ENCODE data around the gene EVX2.

The EVX2 gene

GRCh38 chr2:176076796-176077195 lies 7.0 kb downstream of the EVX2 start:
- TF ChIP-seq ZNF384 (IDR thresholded peaks at IDR 0.05), result no peak
- TF ChIP-seq CTBP1 (IDR thresholded peaks at IDR 0.05; ENCODE audit: borderline replicate concordance), result no peak
- no peak for TF ChIP-seq NFRKB (IDR thresholded peaks at IDR 0.05)
- TF ChIP-seq FOXK2 (IDR thresholded peaks at IDR 0.05), result no peak
- no peak for TF ChIP-seq ELF4 (IDR thresholded peaks at IDR 0.05)
- TF ChIP-seq ARNT (IDR thresholded peaks at IDR 0.05), result no peak
- no peak for TF ChIP-seq FOXM1 (IDR thresholded peaks at IDR 0.05; ENCODE audit: borderline replicate concordance)
- no peak for TF ChIP-seq L3MBTL2 (conservative IDR thresholded peaks at IDR 0.05)
- TF ChIP-seq SP1 (IDR thresholded peaks at IDR 0.05), result no peak
- TF ChIP-seq BHLHE40 (IDR thresholded peaks at IDR 0.05; ENCODE audit: borderline replicate concordance), result no peak
- POLR2A ChIA-PET, result no interaction called here
- CTCF ChIA-PET, result no interaction called here
- no peak for DNase-seq (ENCODE audit: extremely low spot score)

DNA sequence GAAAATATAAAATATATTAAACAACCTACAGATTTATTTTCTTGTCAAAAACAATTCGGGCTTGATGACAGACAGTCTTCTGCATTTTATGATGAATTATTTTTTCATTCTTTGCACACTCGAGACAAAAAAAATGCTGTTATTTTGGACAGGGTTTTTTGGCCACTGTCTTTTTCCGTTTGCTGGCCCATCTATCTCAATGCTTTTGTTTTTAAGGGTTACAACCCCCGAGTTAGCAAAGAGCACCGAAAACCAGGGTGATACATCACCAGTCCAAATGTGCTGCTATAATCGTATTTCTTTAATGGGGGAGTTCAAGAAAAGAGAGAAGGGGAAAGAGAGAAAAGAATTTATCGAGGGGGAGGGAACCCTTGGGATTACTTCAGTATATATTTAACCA lies 7.7 kb downstream of the EVX2 start:
- TF ChIP-seq ELF4 (IDR thresholded peaks at IDR 0.05), result no peak
- POLR2A ChIA-PET, result no interaction called here
- CTCF ChIA-PET, result no interaction called here
- DNase-seq (ENCODE audit: extremely low spot score), result no peak

- no peak for TF ChIP-seq NFRKB (IDR thresholded peaks at IDR 0.05)
- TF ChIP-seq FOXM1 (IDR thresholded peaks at IDR 0.05; ENCODE audit: borderline replicate concordance), result no peak
- no peak for TF ChIP-seq SP1 (IDR thresholded peaks at IDR 0.05)
- TF ChIP-seq SUZ12 (IDR thresholded peaks at IDR 0.05), result no peak
- no peak for TF ChIP-seq ARNT (IDR thresholded peaks at IDR 0.05)
- TF ChIP-seq FOXK2 (IDR thresholded peaks at IDR 0.05), result no peak
- TF ChIP-seq BHLHE40 (IDR thresholded peaks at IDR 0.05; ENCODE audit: borderline replicate concordance), result no peak
- no peak for TF ChIP-seq ZNF384 (IDR thresholded peaks at IDR 0.05)
- ChIA-PET CTCF (no interaction called here), POLR2A (no interaction called here)
- no peak for DNase-seq (ENCODE audit: extremely low spot score)
Observed at GRCh38 chr2:176075481-176075880, 8.3 kb downstream of the EVX2 start.

- no peak for DNase-seq (ENCODE audit: extremely low spot score)
- TF ChIP-seq LEF1 (IDR thresholded peaks at IDR 0.05; ENCODE audit: borderline replicate concordance) (no peak), CTBP1 (IDR thresholded peaks at IDR 0.05; ENCODE audit: borderline replicate concordance) (no peak), HDGF (IDR thresholded peaks at IDR 0.05; ENCODE audit: borderline replicate concordance) (no peak), ELF4 (IDR thresholded peaks at IDR 0.05) (no peak), NFRKB (IDR thresholded peaks at IDR 0.05) (no peak), SUZ12 (IDR thresholded peaks at IDR 0.05) (no peak), ZNF384 (IDR thresholded peaks at IDR 0.05) (no peak), FOXK2 (IDR thresholded peaks at IDR 0.05) (no peak), ARNT (IDR thresholded peaks at IDR 0.05) (no peak), SP1 (IDR thresholded peaks at IDR 0.05) (no peak)
- POLR2A ChIA-PET, result no interaction called here
- CTCF ChIA-PET, result no interaction called here
Observed at GRCh38 chr2:176074919-176075425, 8.8 kb downstream of the EVX2 start.

DNA sequence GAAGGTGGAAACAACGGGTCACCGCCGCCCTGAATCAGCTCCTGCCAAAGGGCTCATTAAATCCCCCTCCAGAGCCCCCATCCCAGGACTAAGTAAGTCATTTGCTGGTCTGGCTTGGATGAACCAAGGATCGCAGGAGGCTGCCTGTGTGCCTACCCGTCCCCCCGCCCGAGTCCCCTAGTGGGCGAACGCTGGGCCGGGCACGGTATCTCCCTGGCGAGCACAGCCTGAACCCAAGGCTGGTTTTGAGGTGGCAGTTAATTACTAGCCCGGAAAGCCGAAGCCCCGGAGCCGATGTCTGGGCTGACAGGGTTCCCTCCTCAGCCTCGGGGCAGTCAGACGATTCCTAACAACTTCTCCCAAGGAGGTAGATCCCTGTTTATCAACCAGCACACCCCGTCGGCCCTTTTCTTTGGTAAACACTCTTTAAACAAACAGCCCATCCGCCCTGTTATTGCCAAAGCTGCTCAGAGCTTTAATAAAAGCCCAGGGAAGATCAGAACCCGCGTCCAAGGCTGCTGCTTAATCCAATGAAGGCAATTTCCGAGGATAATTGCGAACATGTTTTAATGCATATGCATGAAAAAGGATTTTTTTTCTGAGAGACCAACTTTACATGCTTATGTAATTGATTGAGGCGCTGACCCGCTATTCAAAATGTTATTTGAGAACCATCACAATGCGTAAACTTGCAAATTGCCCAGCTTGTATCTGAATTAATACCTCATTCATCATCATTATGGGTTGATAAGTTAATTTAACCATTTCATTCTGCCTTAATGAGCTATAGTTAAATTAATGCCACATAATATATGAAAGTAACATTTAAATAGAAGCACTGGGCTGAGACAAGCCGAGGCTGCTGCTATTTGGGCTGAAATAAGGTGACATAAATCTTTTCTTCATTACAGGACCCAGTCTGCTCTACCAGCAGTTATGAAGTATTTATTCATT lies 10.5 kb downstream of the EVX2 start:
- CTCF ChIA-PET, result no interaction called here
- no peak for DNase-seq (ENCODE audit: extremely low spot score)
- POLR2A ChIA-PET, result no interaction called here
- TF ChIP-seq PKNOX1 (IDR thresholded peaks at IDR 0.05) (peak; percentile 48; the same call in 1 of the 2 replicates), FOXK2 (IDR thresholded peaks at IDR 0.05) (no peak)

DNA sequence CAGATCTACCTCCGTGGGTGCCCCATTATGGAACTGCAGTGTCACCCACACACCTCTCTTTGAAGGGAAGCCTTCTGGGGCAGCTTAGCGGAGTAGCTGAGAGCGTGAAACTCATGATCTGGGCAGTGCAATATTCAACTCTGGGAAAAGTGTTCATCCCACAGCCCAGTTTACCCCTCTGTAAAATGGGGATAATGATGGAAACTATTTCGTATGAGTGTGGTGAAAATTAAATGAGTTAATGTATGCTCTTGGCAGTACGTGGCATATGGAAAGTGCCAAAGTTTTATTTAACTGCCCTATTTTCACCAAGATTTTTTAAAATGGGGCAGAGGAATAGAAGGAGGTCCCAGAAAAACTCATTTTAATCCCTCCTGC lies 11.5 kb downstream of the EVX2 start:
- DNase-seq (ENCODE audit: extremely low spot score), result no peak
- CTCF ChIA-PET, result no interaction called here
- TF ChIP-seq FOXK2 (IDR thresholded peaks at IDR 0.05) (no peak), HDGF (IDR thresholded peaks at IDR 0.05; ENCODE audit: borderline replicate concordance) (no peak), ARNT (IDR thresholded peaks at IDR 0.05) (no peak), NFRKB (IDR thresholded peaks at IDR 0.05) (no peak), FOXA1 (IDR thresholded peaks at IDR 0.05) (no peak), LEF1 (IDR thresholded peaks at IDR 0.05; ENCODE audit: borderline replicate concordance) (no peak), SP1 (IDR thresholded peaks at IDR 0.05) (no peak), PKNOX1 (IDR thresholded peaks at IDR 0.05) (no peak), L3MBTL2 (conservative IDR thresholded peaks at IDR 0.05) (no peak), SUZ12 (IDR thresholded peaks at IDR 0.05) (no peak), ELF4 (IDR thresholded peaks at IDR 0.05) (no peak), FOXM1 (IDR thresholded peaks at IDR 0.05; ENCODE audit: borderline replicate concordance) (no peak), ZNF384 (IDR thresholded peaks at IDR 0.05) (no peak), CTBP1 (IDR thresholded peaks at IDR 0.05; ENCODE audit: borderline replicate concordance) (no peak)
- POLR2A ChIA-PET, result no interaction called here

DNA sequence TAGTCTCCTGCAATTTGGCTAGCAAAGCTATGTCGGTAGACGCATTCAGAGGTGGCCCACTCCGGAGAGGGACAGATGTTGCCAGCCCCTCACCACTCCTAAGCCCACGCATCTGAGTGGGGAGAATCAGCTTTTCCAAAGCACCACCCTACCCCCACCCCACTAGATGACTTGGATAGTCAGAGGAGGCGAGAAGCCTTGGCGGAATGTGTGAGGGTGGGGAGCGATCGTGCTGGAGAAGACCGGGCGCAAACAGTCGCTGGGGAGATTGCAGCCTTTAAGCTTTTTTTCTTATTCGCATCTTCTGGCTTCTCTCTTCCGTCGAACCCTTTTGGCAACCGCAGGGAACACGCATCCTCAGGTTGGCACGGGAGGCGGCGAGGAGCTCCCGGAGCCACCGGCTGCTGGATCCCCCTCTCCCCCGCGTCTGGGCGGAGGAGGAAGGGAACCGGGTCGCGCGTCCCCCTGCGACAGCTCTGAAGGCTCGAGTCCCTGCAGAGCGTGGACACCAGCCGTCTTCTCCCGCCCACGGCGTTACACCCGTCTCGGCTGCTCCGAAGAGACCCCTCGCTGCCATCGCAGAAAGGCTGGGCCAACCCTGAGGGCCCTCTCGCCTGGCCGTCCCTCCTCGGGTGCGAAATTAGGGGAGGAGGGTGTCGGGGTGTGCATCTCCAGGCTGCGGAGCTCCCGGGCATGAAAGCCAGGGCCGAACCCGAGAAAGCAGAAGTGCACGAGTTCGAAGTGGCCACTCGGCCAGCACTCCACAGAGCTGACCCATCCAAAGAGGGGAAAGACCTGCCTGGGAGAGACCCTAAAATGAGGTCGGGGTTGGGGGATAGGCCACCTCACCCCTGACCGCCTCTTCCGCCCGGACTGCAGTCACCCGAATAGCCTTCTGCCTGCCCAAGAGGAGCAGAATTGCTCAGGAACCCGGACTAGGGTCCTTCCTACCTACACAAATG lies 12.2 kb downstream of the EVX2 start:
- ChIA-PET POLR2A (no interaction called here), CTCF (interaction anchor here (0.6 kb wide), 1 partner anchor 264 kb away, joined by 6 read pairs; no protein-coding TSS in a partner anchor)
- no peak for DNase-seq (ENCODE audit: extremely low spot score)
- TF ChIP-seq FOXA1 (IDR thresholded peaks at IDR 0.05), result no peak
- no peak for TF ChIP-seq PKNOX1 (IDR thresholded peaks at IDR 0.05)
- TF ChIP-seq BHLHE40 (IDR thresholded peaks at IDR 0.05; ENCODE audit: borderline replicate concordance), result no peak
- no peak for TF ChIP-seq L3MBTL2 (conservative IDR thresholded peaks at IDR 0.05)
- no peak for TF ChIP-seq CTBP1 (IDR thresholded peaks at IDR 0.05; ENCODE audit: borderline replicate concordance)
- no peak for TF ChIP-seq FOXK2 (IDR thresholded peaks at IDR 0.05)
- no peak for TF ChIP-seq SUZ12 (IDR thresholded peaks at IDR 0.05)
- TF ChIP-seq ELF4 (IDR thresholded peaks at IDR 0.05), result no peak
- TF ChIP-seq LEF1 (IDR thresholded peaks at IDR 0.05; ENCODE audit: borderline replicate concordance), result no peak
- no peak for TF ChIP-seq ARNT (IDR thresholded peaks at IDR 0.05)
- TF ChIP-seq NFRKB (IDR thresholded peaks at IDR 0.05), result no peak
- no peak for TF ChIP-seq HDGF (IDR thresholded peaks at IDR 0.05; ENCODE audit: borderline replicate concordance)
- no peak for TF ChIP-seq SP1 (IDR thresholded peaks at IDR 0.05)
- no peak for TF ChIP-seq TARDBP (IDR thresholded peaks at IDR 0.05)
- TF ChIP-seq ZNF384 (IDR thresholded peaks at IDR 0.05), result no peak
- TF ChIP-seq FOXM1 (IDR thresholded peaks at IDR 0.05; ENCODE audit: borderline replicate concordance), result no peak

All from HEK293T (cell line).